CD4-positive, alpha-beta T cell treated with Interleukin-17A for 1 hour (primary cell): Measurements from ENCODE around the gene MED27.

Experiments used
- DNase-seq: peaks from one replicate; pipeline ENCODE4 v3.0.0-alpha.2; 2020

MED27 gene

DNA sequence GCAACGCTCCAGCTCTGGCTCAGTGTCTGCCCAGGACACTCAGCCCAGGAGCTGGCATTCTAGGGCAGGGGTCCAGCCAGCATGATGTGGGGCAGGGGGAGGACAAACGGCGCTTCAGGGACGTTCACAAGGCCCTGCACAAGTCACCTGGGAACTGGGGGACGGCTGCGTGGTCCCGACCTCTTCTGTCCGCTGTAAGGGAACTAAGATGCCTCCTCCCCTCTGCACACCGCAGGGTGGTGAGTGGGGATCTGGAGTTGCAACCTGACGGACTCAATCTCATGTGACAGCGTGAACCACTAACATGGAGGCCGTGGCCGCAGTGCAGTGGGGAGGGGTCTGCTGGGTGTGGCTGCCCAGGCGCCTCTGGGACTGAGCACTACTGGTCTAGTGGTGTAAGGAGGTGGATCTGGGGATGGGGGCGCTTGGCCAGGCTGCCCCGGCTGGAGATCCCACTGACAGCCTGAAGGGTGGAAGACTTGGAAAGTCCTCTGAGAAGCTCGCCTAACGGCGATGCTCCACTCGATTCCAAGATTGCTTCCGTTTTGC, 251.8 kb downstream of the MED27 start:
- DNase-seq: no peak

GRCh38 chr9:131826966-131827525, 252.6 kb downstream of the MED27 start:
- DNase-seq: no peak

GRCh38 chr9:131826053-131826452, 253.6 kb downstream of the MED27 start:
- DNase-seq: no peak

DNA sequence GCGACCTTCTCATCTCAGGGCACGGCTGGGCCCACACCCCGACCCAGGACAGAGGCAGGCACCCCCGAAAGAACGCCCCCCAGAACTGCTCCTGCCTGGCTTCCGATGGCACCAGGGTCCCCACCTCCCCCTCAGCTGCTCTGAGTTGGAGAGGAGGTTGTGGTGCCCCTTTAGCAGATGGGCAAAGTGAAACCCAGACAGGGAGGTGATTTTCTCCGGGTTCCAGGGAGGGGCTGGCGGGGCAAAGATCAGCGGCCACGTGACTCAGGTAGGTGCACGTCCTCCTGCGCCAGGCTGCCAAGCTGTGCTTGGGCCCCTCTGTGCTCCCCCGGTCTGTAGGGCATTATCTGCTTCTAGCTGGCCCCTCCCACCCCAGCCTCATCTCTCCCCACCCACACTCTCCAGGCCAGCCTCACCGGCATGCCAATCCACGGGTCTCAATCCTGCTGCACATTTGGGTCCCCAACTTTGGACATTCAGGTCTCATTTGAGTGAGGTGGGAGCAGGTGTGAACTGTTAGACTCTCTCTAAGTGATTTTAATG, 254.6 kb downstream of the MED27 start:
- no peak for DNase-seq

GRCh38 chr9:131824155-131824594, 255.5 kb downstream of the MED27 start:
- no peak for DNase-seq

DNA sequence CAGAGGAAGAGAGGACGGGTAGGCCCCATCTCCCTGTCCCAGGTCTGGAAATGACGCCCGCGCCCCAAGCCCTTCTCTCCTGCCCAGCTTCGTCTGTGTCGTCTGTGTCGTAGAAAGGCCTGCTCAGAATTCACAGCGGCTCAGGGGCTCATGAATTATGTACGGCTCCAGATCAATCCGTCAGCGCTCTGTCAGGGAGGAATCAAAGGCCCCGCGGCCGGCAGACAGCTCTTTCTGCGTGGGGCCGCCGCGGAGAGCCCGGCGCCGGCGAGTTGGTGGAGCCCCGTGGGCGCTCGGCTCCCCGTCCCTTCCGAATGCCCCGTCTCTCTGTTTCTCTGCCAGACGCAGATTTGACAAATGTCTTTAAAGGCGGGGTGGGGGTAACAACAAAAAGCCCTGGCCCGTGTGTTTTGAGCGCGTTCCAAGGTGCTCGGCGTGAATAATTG, 255.9 kb downstream of the MED27 start:
- no peak for DNase-seq

- no peak for DNase-seq
These were observed 261.6 kb downstream of the MED27 start for GRCh38 chr9:131818089-131818488.

DNA sequence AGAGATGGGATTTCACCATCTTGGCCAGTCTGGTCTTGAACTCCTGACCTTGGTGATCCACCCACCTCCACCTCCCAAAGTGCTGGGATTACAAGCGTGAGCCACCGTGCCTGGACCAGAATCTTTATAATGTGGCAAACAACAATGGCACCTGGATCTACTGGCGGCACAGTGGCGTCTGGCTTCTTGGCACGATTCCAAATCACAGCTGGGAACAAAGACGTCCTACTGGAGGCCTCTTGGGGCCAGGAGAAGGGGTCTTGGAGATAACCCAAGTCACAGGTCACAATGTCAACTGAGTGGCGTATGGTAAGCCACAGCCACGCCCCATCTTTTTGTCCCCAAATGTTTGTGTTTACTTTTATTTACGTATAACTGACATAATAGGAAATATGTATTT, 262.0 kb downstream of the MED27 start:
- no peak for DNase-seq

DNA sequence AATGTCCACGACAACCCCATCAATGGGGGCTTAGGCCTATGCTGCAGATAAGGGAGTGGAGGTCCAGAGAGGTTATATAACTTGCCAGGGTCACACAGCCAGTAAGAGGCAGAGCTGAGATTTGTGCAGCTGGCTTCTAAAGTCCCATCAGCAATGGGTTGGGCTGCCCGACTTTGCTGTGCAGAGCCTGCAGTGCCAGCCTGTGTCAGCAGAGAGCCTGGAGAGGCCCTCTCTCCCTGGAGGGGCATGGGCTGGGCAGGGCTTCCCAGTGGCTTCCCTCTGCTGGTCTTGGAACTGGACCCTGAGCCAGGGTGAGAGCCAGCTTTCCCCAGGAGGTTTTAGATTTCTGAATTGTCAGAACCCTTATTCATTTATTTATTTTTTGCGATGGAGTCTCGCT, 262.6 kb downstream of the MED27 start:
- DNase-seq: no peak

GRCh38 chr9:131815970-131816873, 263.4 kb downstream of the MED27 start:
- no peak for DNase-seq

DNA sequence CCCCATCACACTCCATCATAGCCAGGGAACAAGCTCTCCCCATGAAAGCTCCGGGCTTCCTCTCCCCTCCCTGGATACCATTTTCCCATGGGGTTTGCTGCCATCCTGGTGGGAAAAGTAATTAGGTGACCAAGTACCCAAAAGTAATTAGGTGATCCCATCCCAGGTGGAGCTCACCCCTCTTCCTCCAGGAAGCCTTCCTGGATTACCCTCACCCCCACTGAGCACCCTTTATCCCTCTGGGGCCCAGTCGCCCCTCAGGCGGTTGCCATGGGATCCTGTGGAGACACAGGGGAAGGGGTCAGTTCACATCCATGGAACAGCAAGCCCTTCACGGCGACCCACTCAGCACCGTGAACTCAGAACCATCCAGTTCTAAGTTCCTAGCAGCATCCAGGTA, 265.0 kb downstream of the MED27 start:
- no peak for DNase-seq

DNA sequence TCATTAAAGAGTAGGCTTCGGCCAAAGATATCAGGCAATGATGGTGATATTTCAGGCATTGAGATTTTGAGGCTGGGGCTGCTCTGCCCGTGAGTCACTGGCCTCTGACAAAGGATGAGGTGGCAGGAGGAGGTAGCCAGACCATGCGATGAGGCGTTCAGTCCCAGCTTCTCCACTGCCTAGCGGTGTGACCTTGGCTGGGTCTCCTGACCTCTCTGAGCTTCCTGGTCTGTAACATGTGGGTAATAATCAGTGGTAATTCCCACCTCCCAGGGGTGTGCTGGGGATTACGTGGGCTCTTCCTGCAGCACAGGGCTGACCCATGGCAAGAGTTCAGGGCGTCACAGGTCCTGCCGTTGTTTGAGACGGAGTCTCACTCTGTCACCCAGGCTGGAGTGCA, 266.6 kb downstream of the MED27 start:
- no peak for DNase-seq

DNA sequence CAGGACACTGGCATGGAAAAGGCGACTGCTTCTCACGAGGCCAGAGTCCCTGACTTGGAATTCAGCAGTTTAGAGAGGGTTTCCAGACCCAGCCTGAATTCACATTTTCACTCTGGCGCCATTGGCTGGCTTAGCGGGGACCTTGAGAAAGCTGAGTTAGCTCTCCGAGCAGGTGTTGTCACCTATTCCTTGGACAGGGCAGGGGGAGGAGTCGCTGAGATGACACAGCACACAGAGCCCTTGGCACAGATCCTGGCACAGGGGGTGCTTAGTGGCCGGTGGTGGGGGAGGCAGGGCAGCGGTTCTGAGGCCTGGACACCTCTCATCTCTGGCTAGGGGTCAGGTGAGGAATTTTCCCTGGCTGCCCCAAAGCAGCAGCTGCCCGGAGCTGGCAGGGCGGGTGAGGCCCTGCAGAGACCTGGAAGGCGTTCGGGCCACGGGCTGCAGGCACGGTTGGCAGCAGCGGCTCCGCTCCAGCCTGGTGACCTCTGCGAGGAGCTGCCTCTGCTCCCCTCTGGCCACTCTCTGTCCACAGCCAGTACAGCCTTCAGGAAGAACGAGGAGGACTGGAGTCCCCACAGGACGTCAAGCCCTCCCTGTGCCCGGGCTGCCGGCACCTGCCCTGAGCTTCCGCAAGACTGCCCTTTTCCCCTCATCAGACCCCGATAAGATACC, 267.4 kb downstream of the MED27 start:
- no peak for DNase-seq

GRCh38 chr9:131811405-131811804, 268.3 kb downstream of the MED27 start:
- DNase-seq: no peak

DNA sequence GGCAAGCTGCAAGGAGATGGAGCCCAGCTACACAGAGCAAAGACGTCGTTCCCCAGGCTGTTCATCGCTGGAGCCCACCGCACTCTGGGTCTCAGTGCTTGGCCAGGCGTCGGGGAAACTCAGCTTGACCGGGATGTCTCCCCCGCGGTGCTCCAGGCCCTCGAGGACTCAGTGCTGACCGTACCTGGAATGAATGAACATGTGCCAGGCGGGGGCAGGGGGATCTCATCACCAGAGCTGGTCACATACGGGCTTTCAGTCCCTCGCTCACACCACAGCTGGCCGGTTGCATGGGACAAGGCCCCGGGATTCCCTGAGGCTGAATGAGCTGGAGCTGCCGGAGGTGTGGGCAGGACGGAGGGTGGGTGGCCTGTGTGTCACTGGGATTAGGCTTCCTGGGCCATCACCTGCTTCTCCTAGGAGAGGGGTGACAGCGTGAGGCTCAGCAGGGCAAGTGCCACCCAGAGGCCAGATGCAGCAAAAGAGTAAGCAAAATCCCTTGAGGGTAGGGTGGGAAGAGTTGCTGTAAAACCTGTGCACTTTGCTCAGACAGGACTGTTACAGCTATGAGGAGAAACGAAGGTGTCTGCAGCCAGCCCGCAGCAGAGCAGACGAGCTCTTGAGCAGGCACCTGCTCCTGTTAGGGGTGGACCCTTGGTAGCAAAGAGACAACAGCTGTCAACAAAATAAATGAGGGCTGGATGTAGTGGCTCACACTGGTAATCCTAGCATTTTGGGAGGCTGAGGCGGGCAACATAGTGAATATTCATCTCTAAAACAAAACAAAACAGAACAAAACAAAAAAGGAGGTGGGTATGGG, 269.1 kb downstream of the MED27 start:
- DNase-seq: no peak
